Transverse colon (tissue), 4 donors: ENCODE data around the gene FAM171A1.

Source experiments
- CTCF ChIP-seq, 5 experiments: fragments of 200-600 bp in 3 of 5; fragments of 450-650 bp in 2 of 5; sonication (generic) in 3 of 5; IDR thresholded peaks; 1 replicate in 2 of 5; 2 replicates in 3 of 5; pipeline ENCODE4 v1.5.1; 2016 to 2017; ENCODE audit warnings: antibody characterized with exemption in 5 of 5, inconsistent platforms in 3 of 5, mild to moderate bottlenecking in 2 of 5, moderate library complexity in 1 of 5
- POLR2A ChIP-seq: fragments of 450-650 bp; IDR thresholded peaks from one replicate; pipeline ENCODE4 v1.6.1; 2016; ENCODE audit warnings: antibody characterized with exemption, mild to moderate bottlenecking, moderate library complexity
- POLR2AphosphoS5 ChIP-seq, 3 donors: sonication (generic); formaldehyde crosslinking; IDR thresholded peaks; one replicate each; pipeline ENCODE4 v1.6.1; 2016; ENCODE audit warnings: antibody characterized with exemption in 3 of 3

DNA sequence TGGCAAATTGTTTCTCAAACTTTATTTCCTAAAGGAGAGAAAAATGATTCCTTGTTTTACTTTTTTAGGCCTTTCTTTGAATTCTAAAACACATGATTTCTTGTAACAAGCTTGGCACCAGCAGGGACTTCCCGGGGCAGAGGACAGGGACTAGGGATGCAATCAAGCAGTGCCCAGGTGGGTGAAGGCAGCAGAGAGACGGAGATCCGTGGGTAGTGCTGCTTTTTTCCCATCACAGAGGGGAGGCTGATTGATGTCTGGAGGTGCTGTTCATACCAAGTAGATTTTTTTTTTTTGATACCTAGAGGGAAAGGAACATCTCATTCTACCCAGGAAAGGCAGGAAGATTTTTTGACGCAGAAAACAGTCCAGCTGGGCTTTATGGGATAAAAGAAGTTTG lies 91.9 kb downstream of the FAM171A1 start:
- no peak for TF ChIP-seq CTCF (IDR thresholded peaks at IDR 0.05)
- TF ChIP-seq POLR2A, result no peak
- no peak for TF ChIP-seq POLR2AphosphoS5 (IDR thresholded peaks at IDR 0.05)
